ENCODE measurements around the gene B4GAT1.

DNA sequence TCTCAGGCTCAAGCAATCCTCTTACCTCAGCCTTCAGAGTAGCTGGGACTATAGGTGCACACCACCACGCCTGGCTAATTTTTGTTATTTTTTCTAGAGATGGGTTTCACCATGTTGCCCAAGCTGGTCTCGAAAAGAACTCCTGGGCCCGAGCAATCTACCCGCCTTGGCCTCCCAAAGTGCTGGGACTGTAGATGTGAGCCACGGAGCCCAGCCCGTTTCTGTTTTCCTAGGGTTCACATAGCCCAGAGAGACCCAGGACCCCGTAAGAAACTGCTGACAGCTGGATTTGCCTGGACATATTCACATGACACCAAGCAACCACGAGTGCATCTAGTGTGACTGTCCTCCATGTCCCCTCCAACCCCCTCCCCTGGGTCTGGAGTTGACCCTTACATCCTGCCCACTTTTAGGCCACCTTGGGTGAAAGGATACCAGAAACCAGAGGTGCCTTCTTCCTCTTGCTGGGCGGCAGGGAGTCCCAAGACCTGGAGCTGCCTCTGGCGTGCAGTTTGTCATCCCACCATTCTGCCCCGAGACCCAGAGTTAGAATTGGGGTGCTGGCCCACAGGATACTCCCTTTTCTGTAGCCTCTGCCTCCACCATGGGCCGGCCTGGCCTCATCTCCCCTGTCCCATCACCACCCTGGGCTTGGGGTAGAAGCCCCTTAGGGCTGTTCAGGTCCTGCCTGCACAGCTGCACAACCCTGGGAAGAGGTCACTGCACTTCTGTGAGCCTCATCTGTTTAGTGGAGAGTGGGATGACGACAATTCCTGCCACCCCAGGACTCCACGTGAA lies 7.5 kb downstream of the B4GAT1 start:
- TF ChIP-seq GATA3 (IDR thresholded peaks at IDR 0.05; ENCODE audit: low read depth, low read length), result no peak
- TF ChIP-seq GATA2 (IDR thresholded peaks at IDR 0.05; ENCODE audit: low read depth, low read length), result no peak
